GM21367 (cell line): ENCODE measurements around the gene PUS1.
"Not testable (repeated sequence)": the region's sequence is repeated elsewhere in the genome, so short reads cannot be mapped to it uniquely, and the experiment has no call there.

Experiments used
- ATAC-seq: cut with Tn5 transposase; IDR thresholded peaks from one replicate; pipeline ENCODE4 v1.9.1; 2021; ENCODE audit not compliant: unreplicated experiment

The PUS1 gene

GRCh38 chr12:131934535-131934934 lies 5.5 kb downstream of the PUS1 start:
- ATAC-seq: no peak

DNA sequence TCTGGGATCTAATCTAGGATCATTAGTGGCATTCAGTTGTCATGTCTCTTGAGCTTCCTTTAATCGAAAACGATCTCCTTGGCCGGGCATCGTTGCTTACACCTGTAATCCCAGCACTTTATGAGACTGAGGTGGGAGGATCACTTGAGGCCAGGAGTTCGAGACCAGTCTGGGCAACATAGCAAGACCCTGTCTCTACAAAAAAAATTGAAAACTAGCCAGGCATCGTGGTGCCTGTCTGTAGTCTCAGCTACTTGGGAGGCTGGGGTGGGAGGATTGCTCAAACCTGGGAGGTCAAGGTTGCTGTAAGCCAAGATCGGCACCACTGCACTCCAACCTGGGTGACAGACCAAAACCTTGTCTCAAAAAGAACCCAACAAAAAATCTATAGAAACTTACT lies 9.0 kb downstream of the PUS1 start:
- no peak for ATAC-seq

DNA sequence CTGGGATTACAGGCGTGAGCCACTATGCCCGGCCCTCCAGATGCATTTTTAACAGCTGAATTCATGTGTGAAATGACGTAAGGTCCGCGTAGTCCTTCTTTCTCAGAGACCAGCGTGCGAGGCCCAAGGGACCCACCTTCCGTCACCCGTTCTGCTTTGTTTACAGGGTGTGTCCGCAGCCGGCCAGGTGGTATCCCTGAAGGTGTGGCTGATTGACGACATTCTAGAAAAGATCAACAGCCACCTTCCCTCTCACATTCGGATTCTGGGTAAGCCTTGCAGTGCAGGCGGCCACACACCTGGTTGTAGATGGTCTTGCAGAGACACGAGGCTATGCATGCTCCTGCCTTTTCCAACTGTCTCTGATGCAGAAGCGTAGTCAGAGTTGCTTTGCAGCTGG lies 9.9 kb downstream of the PUS1 start:
- ATAC-seq: no peak

DNA sequence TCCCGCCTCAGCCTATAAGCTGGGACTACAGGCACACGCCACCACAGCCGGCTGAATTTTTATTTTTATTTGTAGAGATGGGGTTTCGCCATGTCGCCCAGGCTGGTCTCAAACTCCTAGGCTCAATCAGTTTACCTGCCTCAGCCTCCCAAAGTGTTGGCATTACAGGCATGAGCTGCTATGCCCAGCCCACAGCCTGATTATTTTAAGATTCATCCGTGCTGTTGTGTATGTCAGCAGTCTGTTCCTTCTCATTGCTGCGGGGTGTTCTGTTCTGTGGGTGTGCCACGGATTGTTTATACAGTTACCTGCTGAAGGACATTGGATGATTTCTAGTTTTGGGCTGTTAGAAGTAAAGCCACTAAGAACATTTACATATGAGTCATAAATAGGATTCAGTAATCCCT lies 11.1 kb downstream of the PUS1 start:
- no peak for ATAC-seq

- no peak for ATAC-seq
Measured at GRCh38 chr12:131941116-131941986, 12.3 kb downstream of the PUS1 start.

DNA sequence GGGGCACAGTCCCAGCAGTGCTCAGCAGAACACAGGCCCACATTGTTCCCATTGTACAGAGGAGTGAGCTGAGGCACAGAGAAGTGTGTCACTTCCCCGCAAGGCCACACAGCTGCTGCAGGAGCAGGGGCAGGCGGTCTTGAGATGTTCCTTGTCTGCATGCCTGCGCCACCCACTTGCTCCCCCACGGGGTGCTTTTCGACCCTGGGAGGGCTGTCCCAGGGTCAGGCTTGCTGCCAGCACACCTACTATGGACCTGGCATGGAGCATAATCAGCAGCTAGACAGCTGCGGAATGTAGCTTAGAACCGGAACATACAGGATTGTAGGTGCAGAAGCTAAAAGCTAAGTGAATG lies 12.9 kb downstream of the PUS1 start:
- no peak for ATAC-seq

DNA sequence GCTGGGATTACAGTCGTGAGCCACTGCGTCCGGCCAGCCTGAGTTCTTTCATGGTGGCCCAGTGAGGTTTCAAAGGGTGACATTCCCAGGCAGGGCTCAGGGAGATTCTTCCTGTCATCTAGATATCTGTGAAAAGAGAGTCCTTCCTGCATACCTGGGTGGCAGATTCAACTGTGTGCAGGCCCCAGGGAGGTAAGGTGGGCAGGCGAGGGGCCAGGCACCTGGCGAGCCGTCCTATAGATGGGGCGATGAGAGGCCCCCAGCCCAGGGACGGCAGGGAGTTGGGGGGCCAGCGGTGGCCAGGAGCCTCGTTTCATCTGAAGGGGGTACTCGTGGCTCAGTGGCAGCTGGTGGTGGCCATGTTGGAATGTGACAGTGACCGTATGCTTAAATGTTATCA lies 13.6 kb downstream of the PUS1 start:
- ATAC-seq: no peak

DNA sequence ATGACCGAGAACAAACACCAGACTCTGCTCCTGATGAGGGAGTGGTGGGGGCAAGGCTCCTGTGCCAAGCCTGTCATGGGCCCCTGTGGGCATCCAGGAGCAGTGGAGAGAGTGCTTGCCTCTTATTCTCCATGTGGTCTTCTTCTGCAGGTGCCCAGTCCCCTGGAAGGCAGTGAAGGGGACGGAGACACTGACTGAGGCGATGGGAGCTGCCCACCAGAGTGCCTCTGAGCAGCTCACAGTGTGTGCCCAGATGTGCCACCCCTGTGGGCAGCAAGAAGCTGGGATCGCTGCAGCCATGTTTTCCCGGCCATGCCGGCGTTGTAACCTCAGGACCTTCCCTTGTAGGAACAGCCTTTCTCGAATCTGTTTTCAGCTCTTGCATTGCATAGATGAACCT lies 14.3 kb downstream of the PUS1 start:
- no peak for ATAC-seq

GRCh38 chr12:131943876-131944275 lies 14.8 kb downstream of the PUS1 start:
- ATAC-seq: no peak

DNA sequence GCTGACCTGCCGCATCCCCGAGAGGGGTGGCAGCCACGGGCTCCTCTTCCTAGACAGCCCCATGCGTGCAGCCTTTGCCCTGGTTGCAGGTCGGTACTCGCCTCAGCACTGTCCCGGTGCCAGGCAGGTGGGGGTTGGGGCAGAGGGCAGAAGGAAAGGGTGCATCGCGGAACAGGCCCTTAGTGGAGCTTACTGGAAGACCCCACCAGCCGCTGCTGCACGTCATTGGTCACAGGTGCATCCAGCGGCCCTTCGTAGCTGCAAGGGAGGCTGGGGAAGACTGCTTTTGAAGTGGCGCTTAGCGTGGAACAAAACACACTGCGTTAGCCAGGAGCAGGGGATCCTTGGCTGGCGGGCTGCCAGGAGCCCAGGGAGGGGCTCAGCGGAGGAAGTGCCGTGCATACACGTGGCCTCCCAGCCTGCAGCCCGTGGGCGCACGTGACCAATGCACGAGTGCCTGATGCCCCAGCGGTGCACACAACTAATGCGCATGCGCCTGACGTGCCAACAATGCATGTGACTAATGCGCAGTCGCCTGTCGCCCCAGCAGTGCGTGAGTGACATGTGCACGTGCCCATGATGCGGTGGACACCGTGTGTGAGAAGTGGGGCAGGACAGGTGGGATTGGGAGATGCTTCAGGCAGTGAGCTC lies 15.7 kb downstream of the PUS1 start:
- ATAC-seq: no peak

DNA sequence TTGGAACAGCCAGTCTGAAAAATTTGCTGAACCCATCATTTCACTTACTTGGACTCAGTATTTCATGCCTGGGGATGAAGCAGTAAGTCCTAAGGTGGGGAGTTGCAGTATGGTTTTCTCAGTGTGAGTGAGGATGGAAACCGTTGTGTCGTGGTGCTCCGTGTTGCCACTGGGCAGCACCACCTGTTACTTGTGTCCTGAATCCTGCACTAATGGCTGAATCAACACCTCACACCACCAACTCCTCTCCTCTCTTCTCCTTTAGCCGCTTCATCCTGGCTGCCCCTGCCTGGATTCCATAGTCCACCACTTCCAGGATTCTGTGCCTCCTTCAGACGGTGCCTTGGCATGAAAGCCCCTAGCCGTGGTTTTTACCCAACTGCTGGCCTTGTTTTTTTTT lies 17.7 kb downstream of the PUS1 start:
- no peak for ATAC-seq

DNA sequence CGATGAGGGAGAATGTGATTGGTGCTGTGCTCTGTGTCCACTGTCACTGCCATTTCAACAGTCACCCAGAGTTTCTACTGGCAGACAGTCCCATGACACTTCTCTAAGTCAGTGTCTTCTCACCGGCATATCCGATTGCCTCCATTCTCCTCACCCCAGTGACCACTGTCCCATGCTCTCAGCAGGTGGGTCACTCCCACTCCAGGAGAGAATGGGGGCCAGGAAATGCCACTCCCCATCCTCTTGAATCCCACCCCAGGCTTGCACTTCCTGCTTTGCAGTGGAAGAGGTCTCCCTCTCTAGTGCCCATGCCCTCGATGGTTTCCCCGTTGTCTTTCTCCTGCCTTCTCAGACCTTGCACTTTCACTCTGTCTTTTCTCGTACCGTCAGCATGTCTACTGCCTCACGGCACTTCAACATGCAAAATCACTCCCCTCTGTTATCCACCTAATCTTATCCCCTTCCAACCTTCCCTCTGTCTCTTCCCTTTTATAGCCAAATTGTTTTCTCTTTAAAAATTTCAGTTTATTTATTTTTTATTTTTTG lies 18.5 kb downstream of the PUS1 start:
- no peak for ATAC-seq

DNA sequence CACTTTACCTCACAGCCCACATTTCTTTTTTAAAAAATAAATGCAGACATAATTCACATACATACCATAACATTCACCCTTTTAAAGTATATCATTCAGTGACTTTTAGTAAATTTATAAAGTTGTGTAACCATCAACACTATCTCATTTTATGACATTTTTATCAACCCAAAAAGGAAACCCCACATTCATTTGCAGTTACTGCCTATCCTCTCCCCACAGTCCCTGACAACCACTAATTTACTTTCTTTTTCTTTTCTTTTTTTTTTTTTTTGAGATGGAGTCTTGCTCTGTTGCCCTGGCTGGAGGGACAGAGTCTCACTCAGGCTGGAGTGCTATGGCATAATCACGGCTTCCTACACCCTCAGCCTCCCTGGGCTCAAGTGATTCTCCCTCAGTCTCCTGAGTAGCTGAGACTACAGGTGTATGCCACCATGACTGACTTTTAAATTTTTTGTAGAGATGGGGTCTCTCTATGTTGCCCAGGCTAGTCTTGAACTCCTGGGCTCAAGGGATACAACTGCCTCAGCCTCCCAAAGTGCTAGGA lies 19.2 kb downstream of the PUS1 start:
- ATAC-seq: no peak

DNA sequence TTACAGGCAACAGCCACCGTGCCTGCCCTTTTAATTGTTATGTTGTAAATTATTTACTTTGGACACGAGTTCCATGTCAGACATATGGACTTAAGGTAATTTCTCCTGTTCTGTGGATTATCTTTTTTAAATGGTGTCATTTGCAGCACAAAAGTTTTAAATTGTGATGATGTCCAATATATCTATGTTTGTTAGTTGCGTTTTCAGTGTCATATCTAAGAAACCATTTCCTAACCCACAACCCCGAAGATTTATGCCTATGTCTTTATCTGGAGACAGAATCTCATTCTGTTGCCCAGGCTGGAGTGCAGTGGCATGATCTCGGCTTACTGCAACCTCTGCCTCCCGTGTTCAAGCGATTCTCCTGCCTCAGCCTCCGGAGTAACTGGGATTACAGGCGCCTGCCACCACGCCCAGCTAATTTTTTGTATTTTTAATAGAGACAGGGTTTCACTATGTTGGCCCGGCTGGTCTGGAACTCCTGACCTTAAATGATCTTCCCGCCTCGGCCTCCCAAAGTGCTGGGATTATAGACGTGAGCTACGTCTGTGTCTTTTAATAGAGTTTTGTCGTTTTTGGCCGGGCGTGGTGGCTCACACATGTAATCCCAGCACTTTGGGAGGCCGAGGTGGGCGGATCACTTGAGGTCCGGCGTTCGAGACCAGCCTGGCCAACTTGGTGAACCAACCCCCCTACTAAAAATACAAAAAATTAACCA lies 19.8 kb downstream of the PUS1 start:
- not testable (repeated sequence) for ATAC-seq

DNA sequence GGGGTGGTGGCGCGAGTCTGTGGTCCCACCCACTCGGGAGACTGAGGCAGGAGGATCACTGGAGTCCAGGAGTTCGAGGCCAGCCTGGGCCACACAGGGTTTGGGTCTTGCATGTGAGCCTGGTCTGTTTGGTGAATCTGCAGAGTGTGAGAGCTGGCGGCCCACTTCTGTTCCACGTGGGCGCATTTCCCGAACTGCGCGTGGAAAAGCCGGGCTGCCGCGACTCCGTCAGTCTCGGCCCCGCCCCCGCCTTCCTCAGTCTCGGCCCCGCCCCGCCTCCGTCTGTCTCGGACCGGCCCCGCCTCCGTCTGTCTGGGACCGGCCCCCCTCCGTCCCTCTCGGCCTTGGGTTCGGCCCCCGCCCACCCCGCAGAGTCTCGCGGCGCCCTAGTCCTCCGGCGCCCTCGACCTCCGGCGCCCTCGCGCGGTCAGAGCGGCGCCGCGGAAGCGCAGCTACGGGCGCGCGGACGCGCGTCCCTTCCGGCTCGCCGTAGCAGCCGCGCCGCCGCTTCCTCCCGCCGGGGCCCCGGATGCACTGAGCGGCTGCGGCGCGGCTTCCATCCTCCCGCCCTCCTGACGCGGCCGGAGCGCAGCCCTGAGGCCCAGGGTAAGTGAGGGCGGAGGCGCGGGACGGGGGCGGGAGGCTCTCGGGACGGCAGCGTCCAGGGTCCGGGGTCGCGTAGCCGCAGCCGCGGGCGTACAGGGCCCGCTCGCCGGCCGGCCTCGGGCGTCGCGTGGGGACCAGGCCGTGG lies 20.5 kb downstream of the PUS1 start, which contains the start of gene EP400:
EP400 (plus strand) TSS at position 512 of the 751 bp plus-strand sequence. CDS start 10,678 bp downstream, outside the sequence.
- peak; percentile 89 for ATAC-seq

- ATAC-seq: peak; percentile 25
Measured at GRCh38 chr12:131950182-131950913, 21.3 kb downstream of the PUS1 start.

- not testable (repeated sequence) for ATAC-seq
Measured at GRCh38 chr12:131953810-131954209, 24.7 kb downstream of the PUS1 start.

DNA sequence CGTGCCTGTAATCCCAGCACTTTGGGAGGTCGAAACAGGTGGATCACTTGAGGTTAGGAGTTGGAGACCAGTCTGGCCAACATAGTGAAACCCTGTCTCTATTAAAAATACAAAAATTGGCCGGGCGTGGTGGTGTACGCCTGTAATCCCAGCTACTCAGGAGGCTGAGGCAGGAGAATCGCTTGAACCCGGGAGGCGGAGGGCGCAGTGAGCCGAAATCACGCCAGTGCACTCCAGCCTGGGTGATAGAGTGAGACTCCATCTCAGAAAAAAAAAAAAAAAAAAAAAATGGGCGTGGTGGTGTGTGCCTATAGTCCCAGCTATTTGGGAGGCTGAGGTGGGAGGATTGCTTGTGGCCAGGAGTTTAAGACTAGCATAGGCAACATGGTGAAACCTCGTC lies 25.4 kb downstream of the PUS1 start:
- not testable (repeated sequence) for ATAC-seq

GRCh38 chr12:131959116-131959515 lies 30.0 kb downstream of the PUS1 start:
- ATAC-seq: no peak
